EH (cell line): Measurements from ENCODE around the gene SSTR5.

ENCODE experiments used
- DNase-seq: peaks from one replicate; pipeline ENCODE4 v3.0.0-alpha.2; 2015; ENCODE audit warnings: low read depth

Gene SSTR5

DNA sequence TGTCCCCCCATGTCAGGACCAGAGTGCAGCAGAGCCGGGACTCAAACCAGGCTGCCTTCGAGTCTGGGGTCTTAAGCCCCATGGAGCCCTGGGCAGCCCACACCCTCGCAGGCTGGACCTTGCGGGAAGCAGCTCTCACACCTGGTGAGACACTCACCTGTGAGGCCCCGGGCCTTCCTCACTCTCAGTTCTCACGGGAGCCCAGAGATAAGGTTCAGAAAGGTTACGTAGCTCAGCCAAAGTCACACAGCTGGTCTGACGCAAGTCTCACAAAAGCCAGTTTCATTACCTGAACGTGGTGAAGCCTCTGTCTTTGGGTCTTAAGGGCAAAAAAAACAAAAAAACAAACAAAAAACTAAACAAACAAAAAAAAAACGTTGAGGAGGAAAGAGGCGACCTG, 32.8 kb upstream of the SSTR5 start:
- no peak for DNase-seq

DNA sequence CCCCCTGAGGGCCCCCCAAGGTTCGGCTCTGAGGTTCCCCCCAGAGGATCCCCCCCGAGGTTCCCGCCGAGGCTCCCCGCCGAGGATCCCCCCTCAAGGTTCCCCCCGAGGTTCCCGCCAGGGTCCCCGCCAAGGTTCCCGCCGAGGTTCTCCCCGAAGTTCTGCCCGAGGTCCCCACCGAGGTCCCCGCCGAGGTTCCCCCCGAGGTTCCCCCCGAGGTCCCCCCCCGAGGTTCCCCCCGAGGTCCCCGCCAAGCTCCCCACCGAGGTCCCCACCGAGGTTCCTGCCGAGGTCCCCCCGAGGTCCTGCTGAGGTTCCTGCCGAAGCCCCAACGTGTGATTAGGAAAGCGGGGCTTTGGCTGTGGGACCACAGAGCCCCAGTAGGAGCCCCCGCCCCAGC, 32.2 kb upstream of the SSTR5 start:
- DNase-seq: no peak

DNA sequence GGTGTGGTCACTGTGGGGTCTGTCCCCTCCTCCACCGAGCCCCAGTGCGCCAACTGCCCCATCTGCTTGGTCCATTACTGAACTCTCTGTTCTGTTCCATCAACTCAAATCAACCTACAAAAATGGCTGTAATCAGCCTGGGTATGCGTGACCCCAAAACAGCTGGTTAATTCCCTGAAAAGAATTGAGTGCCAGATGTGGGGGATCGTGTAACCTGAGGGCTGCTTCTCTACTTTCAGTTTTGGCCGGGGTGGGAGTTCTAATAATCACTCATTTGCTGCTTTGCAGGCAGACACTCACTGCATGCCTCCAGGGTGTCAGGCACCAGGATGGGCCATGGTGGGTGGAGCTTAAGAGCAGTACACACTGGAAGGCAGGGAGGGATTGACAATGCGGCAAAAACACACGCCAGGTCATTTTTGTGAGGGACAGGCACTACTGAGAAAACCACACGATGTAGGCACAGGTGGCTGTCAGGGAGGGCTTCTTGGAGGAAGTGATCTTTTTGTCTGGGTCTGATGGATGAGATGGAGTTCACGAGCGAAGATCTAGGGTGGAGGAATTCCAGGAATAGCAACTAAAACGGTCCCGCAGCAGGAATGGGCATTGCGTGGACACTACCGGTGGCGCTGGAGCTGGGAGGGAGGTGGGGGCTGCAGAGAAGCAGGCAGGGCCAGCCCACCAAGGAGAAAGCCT, 30.4 kb upstream of the SSTR5 start:
- DNase-seq: no peak

DNA sequence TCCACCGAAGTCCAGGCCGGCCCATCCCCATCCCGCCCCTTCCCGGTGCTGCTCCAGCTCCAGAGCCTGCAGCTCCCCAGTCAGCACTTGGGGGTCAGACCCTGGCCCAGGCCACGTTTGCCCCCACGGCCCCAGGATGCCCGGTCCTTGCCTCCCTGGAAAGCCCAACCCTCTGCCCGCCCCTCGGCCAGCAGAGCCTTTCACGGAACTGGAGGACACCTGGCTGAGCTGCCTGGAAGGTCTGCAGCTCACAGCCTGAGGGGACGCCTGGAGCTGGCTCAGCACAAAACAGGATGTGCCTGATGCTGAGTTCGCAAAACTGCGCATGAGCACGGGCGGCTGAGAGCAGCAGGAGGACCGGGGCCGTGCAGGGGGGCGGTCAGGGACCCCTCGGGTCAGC, 29.7 kb upstream of the SSTR5 start:
- no peak for DNase-seq

DNA sequence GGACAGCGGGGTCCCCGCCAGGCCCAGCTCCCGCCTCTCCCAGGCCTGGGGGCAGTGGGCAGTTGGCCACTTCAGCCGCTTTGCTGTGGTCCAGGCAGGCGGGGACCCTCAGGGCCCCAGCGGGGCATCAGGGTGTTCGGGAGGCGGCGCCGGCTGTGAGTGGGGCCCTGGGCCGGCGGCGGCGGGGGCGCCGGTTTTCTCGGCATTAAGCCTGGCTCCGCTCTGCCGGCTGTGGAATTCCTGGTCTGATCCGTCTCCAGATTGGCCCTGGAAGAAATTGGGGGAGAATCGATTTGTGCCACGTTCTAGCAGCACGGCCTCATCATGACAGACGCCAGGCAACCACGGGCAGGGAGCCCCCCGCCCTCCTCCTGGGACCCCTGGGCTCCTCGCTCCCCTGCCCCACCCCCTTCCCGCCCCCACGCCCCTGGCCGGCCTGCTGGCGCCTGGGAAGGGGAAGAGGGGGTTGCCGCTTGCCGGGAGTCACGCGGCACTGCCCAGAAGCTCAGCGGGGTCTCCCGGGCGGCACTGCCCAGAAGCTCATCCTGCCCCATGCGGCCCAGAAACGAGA, 28.6 kb upstream of the SSTR5 start:
- no peak for DNase-seq

DNA sequence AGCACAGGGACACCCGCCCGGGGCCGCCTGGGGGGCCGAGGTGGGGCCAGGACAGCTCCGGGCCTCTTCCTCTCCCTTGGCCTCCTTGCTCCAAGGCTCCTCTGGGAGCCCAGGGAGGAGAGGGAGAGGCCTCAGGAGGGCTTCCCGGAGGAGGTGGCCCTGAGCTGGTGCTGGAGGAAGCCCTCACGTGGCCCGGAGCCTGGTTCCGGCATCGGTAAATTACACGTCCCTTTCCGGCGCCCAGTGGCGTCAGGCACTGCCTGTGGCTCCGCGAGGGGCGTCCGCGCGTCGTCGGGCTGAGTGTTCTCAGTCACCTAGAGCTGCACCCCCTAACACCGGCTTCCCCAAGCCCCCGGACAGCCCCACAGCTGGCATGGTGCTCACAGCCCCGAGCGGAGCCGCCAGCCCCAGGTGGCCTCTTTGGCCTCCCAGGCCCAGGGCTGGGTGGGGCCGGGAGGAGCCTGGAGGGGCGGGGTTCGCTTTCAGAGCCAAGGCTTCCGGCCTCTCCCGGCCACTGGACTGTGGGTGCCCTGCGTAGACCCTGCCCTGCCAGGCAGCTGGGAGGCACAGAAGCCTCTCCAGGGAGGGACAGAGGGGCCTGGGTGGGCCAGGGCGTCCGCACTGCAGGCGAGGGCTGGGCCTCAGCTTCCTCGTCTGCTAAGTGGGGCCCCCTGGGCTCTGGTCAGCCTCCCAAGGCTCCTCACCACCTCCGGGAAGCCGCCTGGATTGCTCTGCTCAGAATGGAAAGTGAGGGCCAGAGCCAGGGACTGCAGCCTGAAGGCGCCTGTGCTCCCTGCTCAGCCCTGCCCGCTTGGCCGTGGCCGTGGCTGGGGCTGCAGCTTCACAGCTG, 27.9 kb upstream of the SSTR5 start:
- no peak for DNase-seq

DNA sequence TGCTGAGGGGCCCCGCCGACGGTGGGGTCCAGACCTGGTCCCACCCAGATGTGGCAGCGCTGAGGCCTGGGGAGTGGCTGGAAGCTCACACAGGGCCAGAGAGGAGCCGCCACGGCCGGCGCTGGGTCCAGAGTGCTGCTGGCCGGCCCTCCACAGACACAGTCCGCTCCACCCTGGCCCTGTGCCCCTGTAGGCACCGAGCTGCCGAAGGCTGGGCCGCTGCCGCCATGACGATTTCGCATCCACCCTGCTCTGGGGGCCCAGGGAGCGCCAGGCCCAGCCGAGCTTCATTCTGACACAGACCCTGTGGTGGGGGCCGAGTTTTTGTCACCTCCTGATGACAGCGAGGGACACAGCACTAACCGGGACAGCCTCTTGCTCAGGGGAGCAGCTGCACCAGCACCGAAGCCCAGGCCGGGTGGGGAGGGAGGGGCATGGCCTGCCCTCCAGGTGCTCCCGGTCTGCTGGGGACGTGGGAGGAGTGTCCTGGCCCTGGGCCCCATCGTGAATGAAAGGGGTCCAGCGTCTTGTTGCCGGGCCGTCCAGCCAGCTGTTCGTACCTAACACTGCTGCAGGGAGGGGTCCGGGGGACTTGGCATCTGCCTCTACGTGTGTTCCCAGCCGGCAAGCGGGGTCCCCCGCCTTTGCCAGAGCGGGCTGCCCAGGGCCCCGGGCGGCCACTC, 27.1 kb upstream of the SSTR5 start:
- no peak for DNase-seq

DNA sequence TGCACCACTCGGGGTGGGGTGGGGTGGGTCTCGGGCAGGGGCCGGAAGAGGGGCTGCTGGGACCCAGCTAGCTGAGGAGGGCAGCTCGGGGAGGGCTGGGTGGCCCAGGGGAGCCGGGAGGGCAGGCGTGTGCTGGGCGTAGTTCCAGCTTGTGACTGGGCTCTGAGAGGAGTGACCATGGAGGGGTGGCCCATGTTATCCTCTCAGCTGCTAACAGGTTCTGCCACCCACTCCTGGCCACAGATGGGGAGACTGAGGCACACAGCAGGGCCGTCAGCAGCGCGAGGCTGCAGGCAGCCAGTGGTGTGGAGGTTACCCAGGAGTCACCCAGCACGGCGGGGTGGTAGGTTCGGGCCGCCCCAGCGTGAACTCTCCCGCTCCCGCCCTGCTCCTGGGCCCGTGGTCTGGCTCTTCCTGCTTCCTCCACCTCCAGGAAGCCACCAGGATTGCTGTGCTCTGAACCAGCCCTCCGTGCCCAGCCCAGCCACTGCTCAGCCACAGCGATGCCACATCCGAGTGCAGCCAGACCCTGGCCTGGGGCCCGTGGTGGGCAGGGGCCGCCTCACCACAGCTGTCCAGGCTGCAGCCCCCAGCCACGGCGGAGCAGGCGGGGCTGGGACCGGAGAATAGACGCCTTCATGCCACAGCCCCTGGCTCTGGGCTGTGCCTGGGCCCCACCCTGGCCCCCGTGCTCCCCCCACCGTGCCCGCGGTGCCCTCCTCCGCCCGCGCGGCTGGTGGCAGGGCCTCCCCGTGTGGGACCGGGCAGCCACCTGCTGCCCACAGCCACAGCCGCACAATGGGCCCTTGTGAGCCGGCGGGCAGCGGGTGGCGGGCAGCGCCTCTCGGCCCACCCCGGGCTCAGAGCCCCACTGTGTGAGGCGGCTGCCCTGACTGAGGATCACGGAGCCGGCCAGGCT, 26.3 kb upstream of the SSTR5 start:
- DNase-seq: no peak

DNA sequence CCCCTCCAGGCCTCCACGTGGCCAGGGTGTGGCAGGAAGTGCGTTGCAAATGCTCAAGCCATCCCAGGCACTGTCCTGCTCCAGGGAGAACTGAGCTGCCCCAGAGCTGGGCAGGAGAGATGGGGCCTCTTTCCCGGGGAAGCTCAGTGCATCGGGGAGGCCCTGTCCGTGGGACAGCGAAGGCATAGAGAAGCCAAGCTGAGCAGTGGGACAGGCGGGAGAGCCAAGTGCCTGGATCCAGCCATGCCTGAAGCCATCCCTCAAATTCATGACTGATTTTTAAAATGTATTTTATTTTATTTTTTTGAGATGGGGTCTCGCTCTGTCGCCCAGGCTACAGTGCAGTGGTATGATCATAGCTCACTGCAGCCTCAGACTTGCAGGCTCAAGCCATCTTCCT, 25.4 kb upstream of the SSTR5 start:
- DNase-seq: no peak

DNA sequence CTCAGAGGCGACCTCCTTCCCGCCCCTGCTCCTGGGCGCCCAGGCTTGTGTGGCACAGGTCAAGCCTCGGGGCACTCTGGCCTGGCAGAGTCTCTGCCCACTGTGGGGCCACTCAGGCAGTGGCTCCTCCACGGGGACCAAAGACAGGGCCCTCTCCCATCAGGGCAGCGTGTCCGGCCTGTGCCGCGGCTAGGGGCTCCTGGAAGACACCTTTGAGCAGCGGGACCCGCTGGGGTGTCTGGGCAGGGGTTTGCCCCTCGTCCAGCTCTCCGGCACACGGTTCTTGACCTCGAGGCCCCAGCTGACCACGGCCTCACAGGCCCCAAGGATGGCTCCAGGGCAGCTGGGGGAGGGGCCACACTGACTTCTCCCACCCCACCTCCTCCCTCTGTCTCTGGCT, 24.7 kb upstream of the SSTR5 start:
- no peak for DNase-seq

DNA sequence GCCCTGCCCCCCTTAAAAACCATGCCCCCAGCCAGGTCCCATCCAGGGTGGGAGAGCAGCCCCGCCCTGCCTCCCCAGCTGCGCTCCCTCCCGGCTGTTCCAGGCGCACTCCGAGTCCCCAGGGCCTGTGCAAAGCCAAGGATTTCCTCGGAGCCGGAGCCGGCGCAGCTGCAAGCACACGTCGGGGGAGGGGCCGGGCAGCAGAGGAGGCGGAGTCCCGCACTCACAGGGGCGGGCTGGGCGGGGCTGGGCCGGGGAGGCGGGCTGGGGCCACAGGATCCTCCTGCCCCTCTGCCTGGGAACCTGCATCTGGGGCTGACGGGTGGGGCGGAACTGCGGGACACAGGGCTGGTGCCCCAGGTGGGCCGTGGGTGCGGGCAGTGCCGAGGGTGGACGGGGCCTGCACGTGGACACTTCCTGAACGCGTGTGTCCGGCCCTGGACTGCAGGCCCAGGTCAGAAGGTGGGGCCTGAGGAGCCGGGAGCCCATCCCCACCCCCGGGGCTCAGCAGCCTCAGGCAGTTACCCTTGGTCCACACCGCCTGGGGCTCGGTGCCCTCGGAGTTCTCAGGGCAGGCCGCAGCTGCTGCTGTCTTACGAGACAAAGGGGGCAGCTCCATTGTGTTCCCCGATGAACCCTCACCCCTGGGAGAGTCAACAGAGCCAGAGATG, 24.0 kb upstream of the SSTR5 start:
- DNase-seq: peak; percentile 26

DNA sequence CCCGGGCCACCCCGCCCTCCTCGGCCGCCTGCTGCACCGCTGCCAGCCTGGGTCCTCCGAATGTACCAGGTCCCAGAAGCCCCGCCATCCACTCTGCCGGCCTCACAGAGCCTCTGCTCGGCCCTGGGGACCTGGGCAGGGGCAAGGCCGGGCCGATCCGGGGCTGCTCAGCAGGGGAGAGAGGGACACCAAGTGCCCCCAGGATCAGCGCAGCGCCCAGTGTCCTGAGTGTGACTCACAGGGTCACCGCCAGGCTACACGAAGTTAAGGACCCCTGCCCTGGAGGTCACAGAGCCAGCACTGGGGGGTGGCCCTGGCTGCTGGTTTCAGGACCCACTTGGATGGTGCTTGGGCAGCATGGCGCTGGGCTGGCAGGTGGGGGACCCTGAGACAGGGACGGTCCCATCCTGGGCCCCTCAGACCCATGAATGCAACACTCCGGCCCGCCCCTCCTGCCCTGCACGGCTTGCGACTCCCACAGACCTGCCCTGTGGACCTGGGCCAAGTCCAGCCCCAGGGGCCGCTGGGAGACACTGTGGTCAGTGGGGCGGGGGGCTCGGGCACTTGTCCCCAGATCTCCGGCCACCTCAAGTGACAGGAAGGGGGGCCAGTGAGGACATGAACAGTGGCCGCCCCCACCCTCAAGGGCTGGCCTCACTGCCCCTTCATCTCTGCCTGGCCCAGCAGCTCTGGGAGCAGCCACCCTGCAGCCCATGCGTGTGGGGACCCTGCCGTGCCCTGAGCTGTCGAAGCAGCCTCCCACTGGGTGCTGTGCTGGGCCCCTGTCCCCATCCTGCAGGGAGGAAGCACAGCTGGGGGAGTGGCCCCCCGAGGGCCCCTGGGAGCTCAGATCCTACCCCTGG, 23.2 kb upstream of the SSTR5 start:
- DNase-seq: no peak

DNA sequence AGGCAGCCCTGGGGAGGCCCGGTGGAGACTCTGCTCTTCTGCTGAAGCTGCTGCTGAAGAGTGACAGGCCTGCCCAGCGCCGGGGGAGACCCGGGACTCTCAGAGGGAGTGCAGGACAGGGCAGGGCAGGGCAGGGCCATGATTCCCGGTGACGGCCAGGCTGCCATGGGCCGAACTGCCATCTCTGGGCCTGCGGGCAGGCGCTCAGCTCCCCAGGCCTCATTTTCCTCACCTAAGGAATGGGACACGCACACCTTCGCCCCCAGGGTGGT, 22.6 kb upstream of the SSTR5 start:
- no peak for DNase-seq

DNA sequence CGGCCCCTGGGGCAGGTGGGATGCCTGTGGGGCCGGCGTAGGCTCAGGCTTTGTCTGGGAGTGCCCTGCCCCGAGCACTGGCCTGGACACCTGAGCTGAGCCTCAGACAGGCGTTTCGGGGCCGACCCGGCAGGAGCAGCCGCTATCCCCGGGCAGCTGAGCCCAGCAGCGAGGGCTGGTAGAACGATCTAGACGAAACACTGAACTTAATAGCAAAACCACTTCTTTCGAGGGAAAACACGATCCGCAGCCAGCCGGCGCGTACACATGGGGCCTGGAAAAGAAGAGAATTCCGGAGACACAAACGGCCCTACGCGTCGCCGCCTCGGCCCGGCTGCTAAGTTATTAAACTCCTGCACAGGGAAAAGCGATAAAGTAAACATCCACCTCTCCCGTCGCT, 22.0 kb upstream of the SSTR5 start:
- DNase-seq: no peak

DNA sequence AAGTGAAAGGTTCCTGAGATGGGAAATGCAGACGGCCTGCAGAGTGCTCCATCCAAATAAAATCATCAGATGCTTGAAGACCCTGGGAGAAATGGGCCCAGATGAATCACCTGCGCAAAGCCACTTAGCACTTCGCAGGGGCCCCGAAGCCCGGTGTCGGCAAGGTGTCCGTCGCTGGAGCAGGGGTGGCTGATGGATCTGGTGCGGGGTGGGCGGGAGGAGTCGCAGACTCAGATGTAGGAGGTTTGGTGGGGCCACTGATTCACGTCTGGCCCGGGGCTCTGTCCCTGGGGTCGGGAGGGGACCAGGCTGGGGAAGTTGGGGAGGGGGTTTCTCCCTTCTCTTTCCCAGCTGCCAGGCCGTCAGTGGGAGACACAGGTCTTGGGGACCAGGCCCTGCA, 21.6 kb upstream of the SSTR5 start:
- DNase-seq: no peak

DNA sequence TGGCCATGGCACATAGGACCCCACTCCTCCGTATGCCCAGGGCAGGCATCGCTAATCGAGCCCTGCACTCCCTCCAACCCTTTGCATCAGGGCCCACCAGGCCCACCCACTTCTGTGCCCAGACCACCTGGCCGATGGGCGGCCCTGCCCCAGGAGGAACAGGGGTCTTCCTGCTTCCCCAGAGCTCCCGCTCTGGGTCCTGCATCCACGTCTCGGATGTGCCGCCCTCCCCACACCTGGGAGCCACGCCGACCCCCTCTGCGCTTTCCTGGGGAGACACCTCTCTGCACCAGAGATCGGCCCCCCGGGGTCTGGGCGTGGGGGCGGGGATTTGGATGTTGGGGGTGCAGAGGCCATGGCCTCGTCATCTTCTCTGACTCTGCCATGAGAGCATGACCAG, 21.1 kb upstream of the SSTR5 start:
- no peak for DNase-seq

DNA sequence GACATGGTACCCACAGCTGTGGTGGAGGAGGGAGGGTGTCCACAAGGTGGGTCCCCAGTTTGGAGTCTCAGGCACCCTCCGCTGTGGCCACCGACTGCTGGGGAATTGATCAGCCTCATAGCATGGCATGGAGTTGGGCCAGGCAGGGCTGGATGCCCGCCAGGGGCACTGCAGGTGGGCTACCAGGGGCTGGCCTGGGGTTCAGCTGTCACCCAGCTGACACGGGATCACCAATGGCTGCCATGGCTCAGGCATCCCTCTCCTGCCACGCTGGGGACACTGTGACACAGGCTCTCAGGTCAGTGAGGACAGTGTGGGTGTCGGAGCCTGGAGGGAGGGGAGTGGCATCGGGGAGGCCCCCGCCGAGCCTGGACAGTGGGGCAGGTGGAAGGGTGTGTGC, 19.8 kb upstream of the SSTR5 start:
- DNase-seq: no peak

DNA sequence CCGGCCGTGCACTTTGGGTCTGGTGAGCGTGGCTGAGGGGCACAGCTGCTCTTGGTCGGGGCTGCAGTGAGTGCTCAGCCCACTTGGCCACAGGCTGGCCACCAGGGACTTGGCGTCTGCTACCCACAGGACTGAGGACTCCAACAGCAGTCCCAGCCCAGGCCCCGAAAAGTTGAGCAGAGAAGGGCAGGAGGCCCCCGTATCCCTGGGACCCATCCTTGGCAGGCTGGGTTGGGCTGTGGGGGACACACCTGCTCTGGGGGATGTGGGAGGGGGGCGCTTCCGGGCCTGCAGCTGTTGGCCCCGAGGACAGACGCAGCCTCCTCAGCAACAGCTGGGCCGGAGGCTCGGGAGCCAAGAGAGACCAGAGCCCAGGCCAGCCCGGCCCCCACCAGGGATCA, 19.4 kb upstream of the SSTR5 start:
- no peak for DNase-seq

DNA sequence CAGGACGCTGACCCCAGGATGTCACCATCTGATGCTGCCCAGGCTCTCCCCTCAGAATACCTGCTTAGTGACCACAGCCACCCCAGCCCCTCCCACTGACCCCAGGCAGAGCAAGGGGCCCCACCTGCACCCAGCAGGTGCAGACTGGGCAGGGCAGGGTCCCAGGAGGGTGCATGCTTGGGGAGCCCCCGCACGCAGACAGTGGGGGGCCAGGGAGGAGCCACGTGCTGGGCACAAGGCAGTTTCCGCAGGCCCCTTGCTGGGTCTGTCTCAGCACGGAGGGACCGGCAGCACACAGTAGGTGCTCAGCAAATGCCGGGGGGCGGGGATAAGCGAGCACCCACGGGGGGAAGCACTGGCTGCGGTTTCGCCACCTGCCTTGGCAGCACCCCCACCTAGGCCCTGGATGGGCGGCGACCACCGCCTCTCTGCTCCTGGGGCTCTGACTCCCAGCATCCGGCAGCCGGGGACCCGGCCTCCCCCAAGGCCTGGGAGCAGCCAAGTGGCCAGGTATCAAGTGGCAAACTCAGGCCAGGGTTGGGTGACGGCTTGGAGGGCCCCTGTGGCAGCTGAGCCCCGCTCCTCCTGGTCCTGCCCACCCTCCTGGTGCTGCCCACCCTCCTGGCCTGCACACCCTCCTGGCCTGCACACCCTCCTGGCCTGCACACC, 18.7 kb upstream of the SSTR5 start:
- no peak for DNase-seq
